OCI-LY3 (cell line): ENCODE results near the gene CD2AP.

Experiments used
- H2AFZ ChIP-seq: fragments of 200-600, 300-600 bp; shearing (Covaris generic); 2 replicates; pipeline ENCODE4 v1.6.0; 2014; ENCODE audit warnings: antibody characterized with exemption, low read depth, low read length
- H3K27ac ChIP-seq: fragments of 200-600, 300-600 bp; sonication (generic); 2 replicates; pipeline ENCODE4 v1.5.1; 2014; ENCODE audit warnings: mild to moderate bottlenecking, low read length, moderate library complexity, mixed read lengths
- H3K27me3 ChIP-seq: fragments of 200-600, 300-600 bp; sonication (generic); 2 replicates; pipeline ENCODE4 v1.6.1; 2014; ENCODE audit warnings: low read depth, low read length, mixed read lengths
- H3K36me3 ChIP-seq: fragments of 200-600, 300-600 bp; sonication (generic); replicated peaks from 2 replicates; pipeline ENCODE3; 2014; ENCODE audit warnings: low read depth, low read length, mixed read lengths
- H3K4me1 ChIP-seq: fragments of 300-600, 200-600 bp; sonication (generic); 2 replicates; pipeline ENCODE4 v1.6.1; 2014; ENCODE audit warnings: low read length, mixed read lengths
- H3K4me2 ChIP-seq: fragments of 200-600, 300-600 bp; sonication (generic); 2 replicates; pipeline ENCODE4 v1.6.1; 2014; ENCODE audit warnings: low read length, mixed read lengths
- H3K4me3 ChIP-seq: fragments of 300-600, 200-600 bp; sonication (generic); 2 replicates; pipeline ENCODE4 v1.5.1; 2014; ENCODE audit warnings: antibody characterized with exemption, mild to moderate bottlenecking, low read length, moderate library complexity
- H3K79me2 ChIP-seq: fragments of 300-600, 200-600 bp; shearing (Covaris generic); 2 replicates; pipeline ENCODE4 v1.6.1; 2014; ENCODE audit warnings: mild to moderate bottlenecking, low read length, mixed read lengths
- H3K9ac ChIP-seq: fragments of 300-600, 200-600 bp; shearing (Covaris generic); 2 replicates; pipeline ENCODE4 v1.6.0; 2014; ENCODE audit warnings: mild to moderate bottlenecking, low read length, moderate library complexity
- H3K9me3 ChIP-seq: fragments of 200-600, 300-600 bp; shearing (Covaris generic); 2 replicates; pipeline ENCODE4 v1.6.1; 2014; ENCODE audit warnings: low read length, mixed read lengths; ENCODE audit not compliant: insufficient read depth
- H4K20me1 ChIP-seq: fragments of 200-600, 300-600 bp; sonication (generic); 2 replicates; pipeline ENCODE4 v1.6.1; 2016; ENCODE audit warnings: low read length, mixed read lengths; ENCODE audit not compliant: insufficient read depth
- EZH2phosphoT487 ChIP-seq: fragments of 200-600 bp; shearing (Covaris generic); IDR thresholded peaks from 2 replicates; pipeline ENCODE4 v1.6.1; 2018; ENCODE audit warnings: antibody characterized with exemption, mixed run types, low read depth
- TF ChIP-seq, protein P1 (sequence below): fragments of 200-600, 300-600 bp; sonication (generic); IDR thresholded peaks from 2 replicates; pipeline ENCODE4 v1.5.1; 2014; ENCODE audit warnings: antibody characterized with exemption, low read length, low read depth

Gene CD2AP

DNA sequence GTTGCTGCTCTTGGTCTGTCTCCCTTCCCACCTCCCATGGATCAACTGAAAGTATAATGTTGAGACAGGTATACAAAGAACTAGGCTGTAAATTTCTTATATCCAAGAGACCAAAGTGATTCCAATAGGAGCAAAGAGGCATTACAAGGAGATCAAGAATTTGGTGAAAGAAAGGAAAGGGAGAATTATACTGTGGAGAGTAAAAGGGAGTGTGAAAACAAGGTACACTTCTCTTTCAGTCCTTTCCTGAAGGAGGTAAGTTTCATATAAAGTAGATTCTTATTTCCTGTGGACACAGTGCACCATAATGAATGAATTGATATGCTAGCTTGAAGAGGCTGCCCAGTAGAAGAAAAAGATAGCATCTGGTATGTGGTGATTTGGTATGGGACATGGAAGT lies 49.7 kb downstream of the CD2AP start:
- no peaks in the 10 kb centered on the region for H3K27me3 ChIP-seq
- H3K9ac ChIP-seq = no peak overlapping the region
- no peak overlapping the region for H3K4me2 ChIP-seq
- H3K27ac ChIP-seq = no peak overlapping the region
- TF ChIP-seq EZH2phosphoT487 = no peak
- TF ChIP-seq, protein P1, sequence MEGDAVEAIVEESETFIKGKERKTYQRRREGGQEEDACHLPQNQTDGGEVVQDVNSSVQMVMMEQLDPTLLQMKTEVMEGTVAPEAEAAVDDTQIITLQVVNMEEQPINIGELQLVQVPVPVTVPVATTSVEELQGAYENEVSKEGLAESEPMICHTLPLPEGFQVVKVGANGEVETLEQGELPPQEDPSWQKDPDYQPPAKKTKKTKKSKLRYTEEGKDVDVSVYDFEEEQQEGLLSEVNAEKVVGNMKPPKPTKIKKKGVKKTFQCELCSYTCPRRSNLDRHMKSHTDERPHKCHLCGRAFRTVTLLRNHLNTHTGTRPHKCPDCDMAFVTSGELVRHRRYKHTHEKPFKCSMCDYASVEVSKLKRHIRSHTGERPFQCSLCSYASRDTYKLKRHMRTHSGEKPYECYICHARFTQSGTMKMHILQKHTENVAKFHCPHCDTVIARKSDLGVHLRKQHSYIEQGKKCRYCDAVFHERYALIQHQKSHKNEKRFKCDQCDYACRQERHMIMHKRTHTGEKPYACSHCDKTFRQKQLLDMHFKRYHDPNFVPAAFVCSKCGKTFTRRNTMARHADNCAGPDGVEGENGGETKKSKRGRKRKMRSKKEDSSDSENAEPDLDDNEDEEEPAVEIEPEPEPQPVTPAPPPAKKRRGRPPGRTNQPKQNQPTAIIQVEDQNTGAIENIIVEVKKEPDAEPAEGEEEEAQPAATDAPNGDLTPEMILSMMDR = no peak
- no peaks in the 10 kb centered on the region for H3K4me1 ChIP-seq
- H2AFZ ChIP-seq = no peak overlapping the region
- H3K4me3 ChIP-seq = no peak overlapping the region
- H3K36me3 ChIP-seq = peaks cover 16% of the 10 kb centered on the region
- H4K20me1 ChIP-seq = peaks cover 71% of the 10 kb centered on the region
- H3K9me3 ChIP-seq = no peaks in the 10 kb centered on the region
- H3K79me2 ChIP-seq = peaks cover 78% of the 10 kb centered on the region

DNA sequence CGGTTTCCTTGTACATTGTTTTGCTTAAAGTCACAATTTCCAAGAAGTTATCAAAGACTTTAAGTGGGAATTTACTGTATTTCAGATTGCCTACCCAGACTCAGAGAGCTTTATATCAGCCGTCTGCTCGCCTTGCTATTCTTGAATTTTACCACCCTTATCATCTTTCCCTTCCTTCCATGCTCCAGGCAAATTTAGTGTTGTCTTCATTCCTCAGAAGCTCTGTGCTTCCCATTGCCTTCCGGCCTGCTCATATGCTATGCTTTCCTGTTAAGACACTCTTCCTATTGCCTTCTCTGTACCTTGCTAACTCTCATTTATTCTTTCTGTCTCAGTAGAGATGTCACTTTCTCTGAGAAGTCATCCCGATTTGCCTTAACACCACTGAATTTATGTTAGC lies 52.1 kb downstream of the CD2AP start:
- no peak overlapping the region for H3K27ac ChIP-seq
- H3K4me1 ChIP-seq = no peaks in the 10 kb centered on the region
- peaks cover 27% of the 10 kb centered on the region for H3K36me3 ChIP-seq
- no peak overlapping the region for H2AFZ ChIP-seq
- H3K4me3 ChIP-seq = no peak overlapping the region
- no peaks in the 10 kb centered on the region for H3K27me3 ChIP-seq
- peaks cover 51% of the 10 kb centered on the region for H4K20me1 ChIP-seq
- no peaks in the 10 kb centered on the region for H3K9me3 ChIP-seq
- peaks cover 62% of the 10 kb centered on the region for H3K79me2 ChIP-seq
- H3K9ac ChIP-seq = no peak overlapping the region
- TF ChIP-seq, protein P1 = no peak
- no peak for TF ChIP-seq EZH2phosphoT487
- no peak overlapping the region for H3K4me2 ChIP-seq

DNA sequence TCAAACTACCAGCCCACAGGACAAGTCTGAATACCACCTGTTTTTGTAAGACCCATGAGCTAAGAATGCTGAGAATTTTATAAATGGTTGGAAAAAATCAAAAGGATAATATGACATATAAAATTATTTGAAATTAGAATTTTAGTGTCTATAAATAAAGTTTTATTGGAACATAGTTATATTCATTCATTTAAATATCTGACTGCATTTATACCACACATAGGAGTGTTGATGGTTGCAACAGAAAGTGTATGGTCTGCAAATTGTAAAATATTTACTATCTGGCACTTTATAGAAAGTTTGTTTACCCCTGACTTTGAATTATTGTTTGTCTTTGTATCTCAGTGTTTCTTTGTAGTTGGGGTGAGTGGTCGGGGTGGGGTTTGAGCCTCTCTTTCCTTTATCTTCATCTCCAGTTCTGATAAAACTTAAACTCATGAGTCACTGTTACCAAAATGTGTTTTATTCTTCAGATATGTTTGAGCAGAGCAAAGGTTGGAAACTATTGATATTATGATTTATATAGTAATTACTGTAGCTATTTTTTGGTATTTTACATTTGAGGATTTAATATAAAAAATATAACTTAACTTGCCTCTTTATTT lies 55.5 kb downstream of the CD2AP start:
- Histone ChIP-seq H3K9me3 (no peaks in the 10 kb centered on the region), H3K9ac (no peak overlapping the region), H3K27ac (no peak overlapping the region), H3K36me3 (peaks cover 26% of the 10 kb centered on the region), H4K20me1 (peaks cover 42% of the 10 kb centered on the region), H3K79me2 (peaks cover 46% of the 10 kb centered on the region), H3K4me3 (no peak overlapping the region), H3K27me3 (no peaks in the 10 kb centered on the region), H2AFZ (no peak overlapping the region), H3K4me2 (no peak overlapping the region), H3K4me1 (peaks cover 19% of the 10 kb centered on the region)
- TF ChIP-seq, protein P1 = no peak
- no peak for TF ChIP-seq EZH2phosphoT487

DNA sequence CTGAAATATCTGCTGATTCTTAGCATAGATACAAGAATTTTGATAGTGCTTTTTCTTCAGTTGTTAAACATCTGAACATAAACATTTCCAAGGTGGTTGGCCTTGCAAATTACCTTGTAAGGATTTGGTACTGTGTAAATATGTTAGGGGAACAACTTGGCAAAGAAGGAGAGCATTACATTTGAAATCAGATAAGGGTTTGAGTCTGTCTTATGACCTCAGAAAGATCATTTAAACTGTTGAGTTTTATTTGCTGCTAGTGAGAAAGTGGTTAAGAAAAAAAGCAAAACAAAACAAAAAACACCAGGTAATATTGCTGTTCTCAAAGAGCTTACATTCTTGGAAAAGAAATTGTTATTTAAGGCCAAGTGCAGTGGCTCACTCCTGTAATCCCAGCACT lies 56.5 kb downstream of the CD2AP start:
- Histone ChIP-seq H3K9me3 (no peaks in the 10 kb centered on the region), H3K36me3 (peaks cover 31% of the 10 kb centered on the region), H3K4me1 (peaks cover 19% of the 10 kb centered on the region), H3K9ac (no peak overlapping the region), H3K27me3 (no peaks in the 10 kb centered on the region), H3K27ac (no peak overlapping the region), H3K4me3 (no peak overlapping the region), H3K4me2 (no peak overlapping the region), H4K20me1 (peaks cover 37% of the 10 kb centered on the region), H2AFZ (no peak overlapping the region), H3K79me2 (peaks cover 39% of the 10 kb centered on the region)
- TF ChIP-seq, protein P1 = no peak
- no peak for TF ChIP-seq EZH2phosphoT487
